Transverse colon (tissue), 4 donors: Measurements from ENCODE around the gene TRIM59. TPM values are rescaled to one million over a fixed set of nuclear protein-coding genes. Genes with fewer than 3 reads are reported as not detected.

Experiments
- DNase-seq: peaks from one replicate; pipeline ENCODE4 v3.0.0-alpha.2; 2019
- H3K27ac ChIP-seq, 4 donors: fragments of 200-600 bp; sonication (generic); 2 replicates each; pipeline ENCODE4 v1.5.1; 2016 to 2018; ENCODE audit warnings: inconsistent platforms in 4 of 4
- H3K27me3 ChIP-seq: fragments of 200-600 bp; sonication (generic); 2 replicates; pipeline ENCODE4 v1.5.1; 2017; ENCODE audit warnings: inconsistent platforms
- H3K36me3 ChIP-seq, 4 donors: fragments of 200-600 bp; sonication (generic); 2 replicates each; pipeline ENCODE4 v1.5.1; 2017 to 2019; ENCODE audit warnings: inconsistent platforms in 4 of 4
- H3K4me1 ChIP-seq, 4 donors: fragments of 200-600 bp; sonication (generic); 2 replicates each; pipeline ENCODE4 v1.5.1; 2017 to 2020; ENCODE audit warnings: inconsistent platforms in 4 of 4
- H3K4me3 ChIP-seq, 4 donors: fragments of 200-600 bp; sonication (generic); 1 replicate in 1 of 4; 2 replicates in 3 of 4; pipeline versions ENCODE4 v1.5.1 to v1.6.1; 2017 to 2019; ENCODE audit warnings: inconsistent platforms in 4 of 4
- H3K9me3 ChIP-seq, 2 donors: fragments of 200-600 bp; sonication (generic); 2 replicates each; pipeline ENCODE4 v1.5.1; 2017 to 2019; ENCODE audit warnings: inconsistent platforms in 2 of 2
- CTCF ChIP-seq, 5 experiments: fragments of 200-600 bp in 3 of 5; fragments of 450-650 bp in 2 of 5; sonication (generic) in 3 of 5; IDR thresholded peaks; 1 replicate in 2 of 5; 2 replicates in 3 of 5; pipeline ENCODE4 v1.5.1; 2016 to 2017; ENCODE audit warnings: antibody characterized with exemption in 5 of 5, inconsistent platforms in 3 of 5, mild to moderate bottlenecking in 2 of 5, moderate library complexity in 1 of 5
- EP300 ChIP-seq: sonication (generic); formaldehyde crosslinking; IDR thresholded peaks from one replicate; pipeline ENCODE4 v1.6.1; 2017; ENCODE audit warnings: antibody characterized with exemption, low read depth
- POLR2A ChIP-seq: fragments of 450-650 bp; IDR thresholded peaks from one replicate; pipeline ENCODE4 v1.6.1; 2016; ENCODE audit warnings: antibody characterized with exemption, mild to moderate bottlenecking, moderate library complexity
- POLR2AphosphoS5 ChIP-seq, 3 donors: sonication (generic); formaldehyde crosslinking; IDR thresholded peaks; one replicate each; pipeline ENCODE4 v1.6.1; 2016; ENCODE audit warnings: antibody characterized with exemption in 3 of 3
- WGBS, 2 donors: methylation state at CpG; one replicate each; pipeline ENCODE4 v1.1.5; 2018; ENCODE audit warnings: low coverage in 1 of 2; 5-methylcytosine and 5-hydroxymethylcytosine counted together
- in situ Hi-C, 4 donors: fragments of 200-750 bp; cut with MboI; loops; one replicate each; pipeline versions ENCODE4 v1.15.0 to v1.15.1; 2017; ENCODE audit warnings: low sequenced_read_pairs in 3 of 4, low pct_ligation_motif_present in 1 of 4, low pct_unique_long_range_greater_than_20kb in 1 of 4
- intact Hi-C: fragments of 100-400 bp; cut with DNase I; formaldehyde crosslinking; loops from one replicate; pipeline ENCODE4 v1.15.1; 2023; ENCODE audit warnings: low total_unique reads
- total RNA-seq, 4 donors: library from RNA; depleted of rRNA; stranded (reverse); fragments of >200 nt; gene quantifications; one replicate each; pipeline ENCODE4 v1.1.0, GENCODE V29; 2016

Gene TRIM59
- total RNA-seq, 4 donors from 2014 or later, result 1.9 to 10.9 (median 8.4) TPM; not detected in 1

- no peaks in the 10 kb centered on the region for H3K27me3 ChIP-seq
- intact Hi-C loops, result no loop called here
These were observed 33.2 kb upstream of the TRIM59 start for GRCh38 chr3:160482796-160483195.

GRCh38 chr3:160481856-160482255 is 32.3 kb upstream of the TRIM59 start:
- no peak for DNase-seq
- intact Hi-C loops, result no loop called here
- in situ Hi-C loops, result no loop called here
- no peaks in the 10 kb centered on the region for H3K36me3 ChIP-seq
- TF ChIP-seq POLR2A, result no peak
- no peak for TF ChIP-seq CTCF (IDR thresholded peaks at IDR 0.05)
- no peak for TF ChIP-seq POLR2AphosphoS5 (IDR thresholded peaks at IDR 0.05)
- TF ChIP-seq EP300, result no peak
- H3K4me1 ChIP-seq, result peaks cover 0 to 5% (median 0%) of the 10 kb centered on the region in 4 donors
- no peak overlapping the region for H3K27ac ChIP-seq
- H3K4me3 ChIP-seq, result no peak overlapping the region
- WGBS, 2 donors, result 88 to 90% methylated on average over 6 of the region's 6 CpGs
- no peaks in the 10 kb centered on the region for H3K27me3 ChIP-seq
- H3K9me3 ChIP-seq, result no peaks in the 10 kb centered on the region

More at GRCh38 chr3:160482796-160483195, 33.2 kb upstream of the TRIM59 start:
- Histone ChIP-seq H3K36me3 (no peaks in the 10 kb centered on the region), H3K27ac (no peak overlapping the region), H3K9me3 (no peaks in the 10 kb centered on the region), H3K4me1 (peaks cover 0 to 5% (median 0%) of the 10 kb centered on the region in 4 donors), H3K4me3 (no peak overlapping the region)
- in situ Hi-C loops, result no loop called here
- WGBS, 2 donors, result 86 to 93% methylated on average over 2 to 3 of the region's 3 CpGs
- no peak for DNase-seq
- TF ChIP-seq EP300 (no peak), POLR2AphosphoS5 (IDR thresholded peaks at IDR 0.05) (no peak), POLR2A (no peak), CTCF (IDR thresholded peaks at IDR 0.05) (no peak)

- 87% methylated on average over 5 of the region's 5 CpGs; no CpG with 5 or more reads in 1 of the 2 donors for WGBS, 2 donors
- no peaks in the 10 kb centered on the region for H3K36me3 ChIP-seq
- intact Hi-C loops, result no loop called here
- no peak for TF ChIP-seq POLR2A
- TF ChIP-seq EP300, result no peak
- no peak for TF ChIP-seq POLR2AphosphoS5 (IDR thresholded peaks at IDR 0.05)
- no peak overlapping the region for H3K27ac ChIP-seq
- peaks cover 0 to 2% (median 0%) of the 10 kb centered on the region in 4 donors for H3K4me1 ChIP-seq
- no peak for DNase-seq
- in situ Hi-C loops, result no loop called here
- H3K4me3 ChIP-seq, result no peak overlapping the region
- H3K27me3 ChIP-seq, result no peaks in the 10 kb centered on the region
- H3K9me3 ChIP-seq, result no peaks in the 10 kb centered on the region
These were observed 31.3 kb upstream of the TRIM59 start for GRCh38 chr3:160480931-160481330.

GRCh38 chr3:160479376-160479775 is 29.8 kb upstream of the TRIM59 start:
- Histone ChIP-seq H3K4me1 (no peaks in the 10 kb centered on the region), H3K9me3 (no peaks in the 10 kb centered on the region), H3K27ac (no peak overlapping the region), H3K27me3 (no peaks in the 10 kb centered on the region), H3K36me3 (no peaks in the 10 kb centered on the region), H3K4me3 (no peak overlapping the region)
- intact Hi-C loops (no loop called here), in situ Hi-C loops (no loop called here)
- WGBS, 2 donors, result 93 to 100% methylated on average over 2 to 10 of the region's 10 CpGs
- TF ChIP-seq EP300 (no peak), POLR2A (no peak), CTCF (IDR thresholded peaks at IDR 0.05) (no peak), POLR2AphosphoS5 (IDR thresholded peaks at IDR 0.05) (no peak)
- DNase-seq, result no peak

GRCh38 chr3:160478338-160478737 is 28.8 kb upstream of the TRIM59 start:
- H3K9me3 ChIP-seq, result no peaks in the 10 kb centered on the region
- intact Hi-C loops (no loop called here), in situ Hi-C loops (no loop called here)
- WGBS, 2 donors, result 79 to 91% methylated on average over 4 to 5 of the region's 5 CpGs
- H3K27ac ChIP-seq, result no peak overlapping the region
- H3K36me3 ChIP-seq, result no peaks in the 10 kb centered on the region
- DNase-seq, result no peak
- TF ChIP-seq POLR2A (no peak), CTCF (IDR thresholded peaks at IDR 0.05) (no peak), POLR2AphosphoS5 (IDR thresholded peaks at IDR 0.05) (no peak), EP300 (no peak)
- no peak overlapping the region for H3K4me3 ChIP-seq
- no peaks in the 10 kb centered on the region for H3K27me3 ChIP-seq
- no peaks in the 10 kb centered on the region for H3K4me1 ChIP-seq
